NCI-H526 treated with DMSO at 0.1 percent for 48 hours (cell line): ENCODE data around the gene MPPED2.
A peak's percentile ranks its signal among the peaks of the same experiment; 100 is the strongest.
"Not testable (repeated sequence)": the region's sequence is repeated elsewhere in the genome, so short reads cannot be mapped to it uniquely, and the experiment has no call there.

Experiments used
- DNase-seq: peaks from one replicate; lab custom pipeline; 2025; lab: John Stamatoyannopoulos, UW

Gene MPPED2

DNA sequence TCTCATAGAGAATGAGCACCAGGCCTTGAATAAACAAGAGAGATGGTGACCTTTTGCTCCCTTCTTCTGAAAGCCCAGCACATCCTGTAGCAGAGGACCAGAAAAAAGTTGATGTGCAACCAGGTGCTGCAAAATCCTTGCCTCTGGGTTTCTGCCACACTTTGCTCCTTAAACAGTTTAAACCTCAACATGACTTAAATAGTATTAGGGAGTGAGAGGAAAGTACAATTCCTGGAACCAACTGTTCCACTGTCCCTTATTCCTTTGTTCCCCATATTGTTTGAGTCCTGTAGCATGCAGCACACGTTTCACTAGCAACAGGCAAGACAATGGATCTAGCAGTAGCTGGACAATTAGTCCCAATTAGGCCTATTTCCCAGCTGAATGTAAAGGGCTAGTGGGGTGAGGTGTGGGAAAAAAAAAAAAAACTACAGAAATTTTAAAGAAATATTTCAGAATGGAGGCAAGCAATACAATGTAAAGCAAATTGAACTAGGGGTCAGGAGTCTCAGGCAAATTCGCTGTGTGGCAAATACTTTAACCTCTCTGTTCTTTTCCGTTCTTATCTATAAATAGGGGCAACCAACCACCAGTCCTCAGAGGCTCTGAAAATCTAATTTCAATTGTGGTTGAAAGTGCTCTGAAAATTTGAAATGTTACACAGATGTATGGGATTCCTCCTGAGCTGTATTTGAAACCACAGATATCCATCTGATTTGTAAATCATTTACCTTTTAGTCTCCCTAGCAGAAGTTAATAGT is 6.6 kb downstream of the MPPED2 start:
- DNase-seq, result no peak

DNA sequence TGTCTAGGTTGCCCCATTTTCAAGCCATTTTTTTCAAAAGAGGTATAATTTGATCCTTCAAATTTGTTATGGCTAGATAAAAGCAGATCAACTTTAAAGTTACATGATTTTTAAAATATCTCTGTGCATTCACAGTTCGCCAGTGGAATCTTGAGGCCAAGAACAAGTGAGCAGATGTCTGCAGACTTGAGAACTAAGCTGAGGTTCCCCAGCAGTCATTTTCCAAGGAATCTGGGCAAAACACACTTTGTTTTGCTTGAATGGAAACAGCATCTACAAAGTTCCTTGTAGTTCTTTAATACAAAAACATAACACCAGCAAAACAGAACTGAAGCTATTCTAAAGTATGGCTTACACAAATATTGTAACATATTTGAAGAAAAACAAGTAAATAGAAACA is 7.7 kb downstream of the MPPED2 start:
- no peak for DNase-seq

DNA sequence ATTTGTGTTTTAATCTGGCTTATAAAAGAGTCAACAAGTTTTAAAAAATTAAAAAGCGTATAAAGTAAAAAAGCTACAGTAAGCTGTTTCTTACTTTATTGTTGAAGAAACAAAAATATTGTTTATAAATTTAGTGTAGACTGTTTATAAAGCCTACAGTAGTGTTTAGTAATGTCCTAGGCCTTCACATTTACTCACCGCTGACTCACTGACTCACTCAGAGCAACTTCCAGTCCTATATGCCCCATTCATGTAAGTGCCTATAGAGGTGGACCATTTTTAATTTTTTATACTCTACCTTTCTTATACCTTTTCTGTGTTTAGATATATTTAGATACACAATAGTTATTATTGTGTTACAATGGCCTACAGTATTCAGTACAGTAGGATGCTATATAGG is 12.2 kb downstream of the MPPED2 start:
- DNase-seq, result no peak

DNA sequence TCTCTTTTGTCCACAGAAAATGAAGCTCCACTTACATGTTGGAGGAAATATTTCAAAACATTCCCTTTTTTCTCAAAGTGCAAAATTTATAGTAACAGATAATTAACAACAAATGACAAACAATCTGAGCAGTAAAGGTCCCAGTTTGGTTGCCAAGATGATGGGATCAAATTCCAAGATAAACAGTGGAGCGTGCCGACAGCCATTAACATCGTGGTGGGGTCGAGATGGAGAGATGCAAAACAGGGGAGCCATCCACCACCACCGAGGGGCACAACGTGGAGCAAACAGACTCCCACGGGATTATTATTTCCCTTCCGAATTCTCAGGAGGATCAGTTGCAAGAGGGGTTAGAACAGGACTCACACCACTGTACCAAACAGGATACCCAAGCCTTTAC is 17.2 kb downstream of the MPPED2 start:
- DNase-seq, result peak; percentile 94

DNA sequence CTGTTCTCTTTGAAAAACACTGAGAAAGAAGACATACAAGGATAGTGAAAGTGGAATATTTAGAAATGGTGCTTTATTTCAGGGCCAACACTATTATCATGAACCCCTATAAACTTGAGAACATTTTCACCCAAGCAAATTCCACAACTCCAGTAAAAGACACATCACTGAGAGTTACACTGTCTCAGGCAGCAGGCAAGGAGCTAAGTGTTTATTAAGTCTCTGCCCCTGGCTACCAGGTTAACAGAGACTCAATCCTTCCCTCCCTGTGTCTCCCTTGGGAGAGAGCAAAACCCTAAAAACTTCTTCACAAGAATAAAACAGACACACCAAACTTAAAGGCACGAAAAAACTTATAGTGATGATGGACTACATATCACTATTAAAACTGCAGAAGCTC is 18.5 kb downstream of the MPPED2 start:
- DNase-seq, result no peak

DNA sequence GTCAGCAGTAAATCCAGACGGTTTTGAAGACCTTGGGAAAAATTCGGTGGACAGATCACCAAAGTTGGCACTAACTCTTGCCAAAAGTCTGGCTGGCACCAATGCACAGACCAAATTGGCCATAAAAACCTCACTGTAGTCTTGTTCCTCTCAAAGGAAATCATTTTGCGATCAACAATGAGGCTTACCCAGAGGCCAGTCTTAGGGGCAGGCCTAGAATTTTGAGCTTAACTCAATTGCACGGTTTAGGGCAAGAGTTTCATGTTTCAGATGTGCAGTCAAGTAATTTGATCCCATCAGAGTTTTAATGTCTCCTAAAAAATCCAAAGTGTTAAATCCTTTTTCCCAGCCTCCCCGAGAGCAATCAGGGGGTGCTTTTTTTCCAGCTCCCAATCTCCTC is 19.0 kb downstream of the MPPED2 start:
- no peak for DNase-seq

DNA sequence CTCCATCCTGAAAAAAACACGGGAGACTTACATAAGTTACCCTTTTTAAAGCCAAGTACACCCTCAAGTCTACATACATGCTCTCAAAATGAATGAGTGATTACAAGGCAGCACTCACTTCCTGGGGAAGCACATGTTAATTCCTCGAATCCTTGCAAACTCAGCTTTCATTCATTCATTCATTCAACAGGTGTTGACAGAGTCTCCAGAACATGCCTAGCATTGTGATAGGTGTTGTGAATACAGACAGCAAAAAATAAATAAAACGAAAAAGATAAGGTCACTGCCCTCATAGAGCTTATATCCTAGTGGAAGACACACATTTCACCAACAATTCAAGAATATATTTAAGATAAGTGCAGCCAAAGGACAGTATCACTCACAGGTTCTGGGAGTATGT is 19.7 kb downstream of the MPPED2 start:
- DNase-seq, result no peak

DNA sequence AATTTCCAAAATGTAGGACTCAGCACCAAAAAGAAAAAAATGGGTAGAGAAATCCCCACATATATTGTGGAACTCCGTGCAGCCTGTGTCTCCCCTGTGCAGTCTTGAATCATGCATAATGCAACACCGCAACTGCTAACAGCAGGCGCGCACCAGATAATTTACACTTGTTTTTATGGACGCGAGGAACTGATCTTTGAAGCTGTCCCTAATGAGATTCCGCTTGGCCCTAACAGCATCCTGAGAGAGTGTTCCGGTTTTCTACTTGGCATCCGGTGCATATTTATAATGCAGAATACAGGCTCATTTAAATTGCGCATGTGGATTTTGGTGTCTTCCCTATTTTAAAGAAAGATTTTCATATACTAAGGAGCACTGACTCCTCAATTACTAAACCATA is 21.1 kb downstream of the MPPED2 start:
- peak; percentile 53 for DNase-seq

DNA sequence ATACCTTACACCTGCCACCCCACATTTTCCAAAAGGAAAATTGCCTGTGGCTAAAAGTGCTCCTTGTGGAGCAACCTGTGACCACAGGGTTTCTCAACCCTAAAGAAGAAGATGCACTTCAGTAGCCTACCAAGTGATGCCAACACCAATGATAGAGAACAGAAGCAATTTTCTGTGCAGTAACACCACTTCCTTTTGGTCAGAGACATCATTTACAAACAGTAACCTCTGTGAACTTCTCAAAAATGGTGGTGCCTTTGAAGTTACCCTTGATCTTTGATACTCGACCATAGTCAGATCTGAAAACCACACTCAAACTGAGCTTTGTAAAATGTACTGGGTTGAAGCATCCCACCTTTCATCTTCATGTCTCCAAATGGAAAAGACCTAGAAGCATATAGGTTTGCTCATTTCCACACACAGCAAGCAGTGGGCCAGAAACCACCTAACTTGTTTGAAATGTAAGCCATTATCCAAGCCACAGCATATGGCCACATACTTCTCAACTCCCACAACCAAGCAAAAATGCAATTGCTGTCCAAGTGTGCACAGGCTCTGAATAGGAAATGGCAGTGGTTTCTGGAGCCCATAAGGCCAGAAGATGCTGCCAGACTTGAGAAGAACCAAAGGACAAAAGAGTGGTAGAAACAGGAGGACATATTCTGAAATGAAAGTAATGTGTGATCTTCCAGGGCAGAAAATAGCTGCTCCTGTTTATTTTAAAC is 24.3 kb downstream of the MPPED2 start:
- no peak for DNase-seq

DNA sequence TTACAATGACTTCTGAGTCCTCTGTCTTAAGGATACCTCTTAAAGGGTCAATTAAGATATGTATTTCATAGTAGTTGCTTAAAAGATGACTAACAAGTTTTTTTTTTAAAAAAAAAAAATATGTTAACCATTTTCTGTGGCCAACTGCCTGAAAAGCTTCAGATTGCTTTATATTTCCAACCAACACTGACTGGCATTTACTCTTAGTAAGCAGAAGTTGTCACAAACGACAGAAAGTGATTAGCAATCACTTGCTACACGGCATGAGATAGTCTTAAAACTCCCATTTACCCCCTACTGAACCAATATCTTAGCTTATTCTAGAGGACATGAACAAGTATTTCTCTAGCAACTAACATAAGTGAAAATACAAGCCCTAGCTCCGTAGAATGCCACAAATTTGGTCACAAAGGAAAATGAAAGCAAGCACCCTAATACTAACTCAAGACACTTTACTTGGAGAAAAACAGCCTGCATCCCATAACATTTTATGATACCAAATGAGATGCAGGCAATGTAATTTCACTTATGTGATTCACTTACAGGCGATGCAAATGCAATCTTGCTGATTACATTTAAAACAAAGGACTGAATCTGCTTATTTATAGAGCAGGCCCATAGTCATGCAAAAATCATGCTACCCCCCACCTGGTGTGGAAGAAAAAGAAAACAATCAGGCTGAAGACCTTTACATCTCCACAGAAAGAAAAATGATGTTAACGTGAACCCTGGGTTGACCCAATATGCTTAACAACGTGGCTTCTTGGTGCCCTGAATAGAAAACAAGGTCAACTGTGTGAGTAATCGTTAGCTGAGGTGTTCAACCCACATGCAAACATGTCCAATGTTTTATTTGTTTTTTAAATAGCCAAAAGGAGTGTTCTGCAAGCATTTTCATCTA is 25.7 kb downstream of the MPPED2 start:
- peak; percentile 34 for DNase-seq

DNA sequence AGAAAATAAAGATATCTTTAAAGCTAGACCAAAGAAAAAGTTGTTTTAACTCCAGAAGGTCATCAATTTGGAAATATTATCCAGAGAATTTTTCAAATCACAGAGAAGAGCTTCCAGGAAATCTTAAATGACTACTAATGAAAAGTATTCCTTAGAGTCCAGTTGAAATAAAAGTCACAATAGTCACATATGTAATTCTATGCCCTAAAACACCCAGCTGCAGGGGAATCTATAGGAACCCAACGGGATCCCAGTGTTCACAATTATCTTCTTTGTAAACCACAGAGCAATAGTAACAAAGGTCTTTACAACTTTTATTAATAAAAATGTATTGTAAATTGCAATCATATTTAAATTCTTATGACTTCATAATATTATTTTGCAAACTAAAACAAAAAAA is 27.1 kb downstream of the MPPED2 start:
- no peak for DNase-seq

DNA sequence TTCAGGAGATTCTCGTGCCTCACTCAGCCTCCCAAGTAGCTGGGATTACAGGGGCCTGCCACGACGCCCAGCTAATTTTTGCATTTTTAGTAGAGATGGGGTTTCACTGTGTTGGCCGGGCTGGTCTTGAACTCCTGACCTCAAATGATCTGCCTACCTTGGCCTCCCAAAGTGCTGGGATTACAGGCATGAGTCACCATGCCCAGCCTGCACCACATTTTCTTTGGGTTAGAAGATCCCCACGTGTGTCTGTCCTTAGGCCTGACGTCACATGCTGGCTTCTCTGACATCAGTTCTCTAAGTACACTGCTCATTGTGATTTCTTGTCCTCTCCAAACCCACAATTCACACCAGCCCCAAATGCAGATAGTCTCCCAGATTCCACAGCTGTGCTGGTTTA is 31.6 kb downstream of the MPPED2 start:
- not testable (repeated sequence) for DNase-seq

DNA sequence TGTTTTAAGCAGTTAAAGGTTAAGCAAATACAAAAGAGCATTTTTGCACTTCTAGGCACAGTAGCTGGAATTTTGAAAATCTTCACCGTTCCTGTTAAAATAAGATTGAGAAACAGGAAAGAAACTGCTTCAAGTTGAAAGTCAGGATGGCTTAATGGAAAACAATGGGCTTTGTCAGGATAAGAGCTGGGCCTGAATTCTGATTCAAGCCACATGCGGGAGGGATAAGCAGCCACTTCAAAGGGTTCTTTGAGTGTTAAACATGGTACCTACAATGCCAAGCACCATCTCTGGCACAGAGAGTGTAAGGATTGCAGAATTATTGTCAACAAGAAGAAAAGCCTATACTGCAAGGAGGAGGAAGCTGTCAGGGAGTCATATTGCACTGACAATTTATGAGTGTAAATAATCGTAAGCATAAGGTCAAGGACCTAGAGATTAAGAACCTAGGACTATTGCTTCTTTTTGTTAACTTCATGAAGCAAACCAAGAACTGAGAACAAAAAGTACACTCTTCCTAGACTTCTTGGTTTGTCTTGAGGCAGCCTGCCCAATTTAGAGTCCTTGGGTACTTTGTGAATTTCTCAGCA is 32.5 kb downstream of the MPPED2 start:
- DNase-seq, result no peak

DNA sequence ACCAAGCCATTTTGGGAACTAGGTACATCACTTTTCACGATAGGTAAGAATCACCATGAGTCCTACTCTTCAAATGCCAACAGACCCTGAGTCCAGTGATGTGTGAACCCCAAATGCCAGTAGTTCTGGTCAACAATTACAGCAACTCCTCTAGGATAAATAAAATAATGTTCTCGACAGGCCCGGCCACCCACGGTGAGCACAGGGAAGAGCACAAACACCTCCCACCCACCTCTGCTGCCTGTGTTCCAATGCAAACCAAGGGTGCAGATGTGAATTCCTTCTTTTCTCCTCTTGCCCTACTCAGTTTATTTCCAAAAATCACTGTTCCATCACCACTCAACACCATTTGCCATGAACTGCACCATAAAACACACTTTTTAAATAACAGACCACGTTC is 33.3 kb downstream of the MPPED2 start:
- DNase-seq, result no peak

DNA sequence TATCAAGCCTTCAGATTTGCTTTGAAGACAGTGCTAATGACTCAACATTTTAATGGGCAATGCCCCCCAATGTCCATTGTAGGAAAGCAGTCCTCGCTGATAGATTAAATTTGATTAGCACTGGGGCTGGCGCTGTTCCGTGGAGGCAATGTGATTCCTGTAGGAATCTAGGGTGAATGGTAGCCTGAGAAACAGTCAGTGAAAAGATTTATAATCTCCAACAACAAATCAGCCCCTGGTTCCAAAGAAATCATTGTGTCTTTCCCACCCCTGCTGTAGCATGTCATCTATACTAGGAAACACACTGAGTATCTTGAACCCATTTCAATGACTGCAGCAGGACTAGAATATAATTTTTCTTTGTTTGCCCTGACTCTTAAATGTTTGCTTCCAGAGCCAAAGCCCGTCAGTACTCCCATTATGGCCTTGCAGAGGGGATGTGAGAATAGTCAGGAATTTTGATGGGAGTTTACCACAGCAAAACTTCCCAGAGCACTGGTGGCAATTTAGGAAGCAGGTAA is 36.1 kb downstream of the MPPED2 start:
- no peak for DNase-seq

DNA sequence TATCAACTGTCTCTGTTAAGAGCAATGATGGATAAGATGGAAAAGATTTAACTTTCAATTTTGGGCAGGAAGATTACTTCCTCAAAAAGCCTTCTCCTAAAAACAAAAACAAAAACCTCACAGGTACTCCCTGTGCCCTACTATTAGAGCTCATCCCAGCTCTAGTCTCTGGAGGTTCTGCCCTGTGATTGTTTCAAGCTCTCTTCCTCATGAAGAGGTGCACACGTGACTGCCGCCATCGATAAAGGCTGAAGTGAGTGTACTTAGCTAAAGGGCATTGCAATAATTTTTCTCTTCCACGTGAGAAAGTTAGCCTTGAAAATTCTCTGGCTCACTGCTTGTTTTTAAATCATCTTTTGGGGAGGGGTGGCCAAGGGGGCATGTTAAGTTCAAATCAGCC is 36.6 kb downstream of the MPPED2 start:
- DNase-seq, result no peak

DNA sequence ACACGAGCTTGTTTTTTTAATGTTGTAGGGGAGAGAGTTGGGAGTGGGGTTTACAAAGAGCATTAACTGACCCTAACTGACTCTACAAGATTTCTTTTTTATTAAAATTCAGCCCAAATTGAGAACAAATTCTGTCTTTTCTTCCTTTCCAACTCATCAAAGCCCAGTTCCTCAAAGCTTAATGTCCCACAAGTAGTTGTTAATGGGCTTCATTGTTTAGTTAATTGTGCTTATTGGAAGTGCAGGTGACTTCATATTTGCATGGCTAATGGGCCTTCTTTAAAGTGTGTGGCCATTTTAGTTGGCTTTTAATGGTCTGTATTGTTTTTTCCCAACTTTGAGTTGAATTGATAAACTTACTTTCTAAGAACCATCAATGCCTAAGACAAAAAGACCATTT is 39.8 kb downstream of the MPPED2 start:
- no peak for DNase-seq

DNA sequence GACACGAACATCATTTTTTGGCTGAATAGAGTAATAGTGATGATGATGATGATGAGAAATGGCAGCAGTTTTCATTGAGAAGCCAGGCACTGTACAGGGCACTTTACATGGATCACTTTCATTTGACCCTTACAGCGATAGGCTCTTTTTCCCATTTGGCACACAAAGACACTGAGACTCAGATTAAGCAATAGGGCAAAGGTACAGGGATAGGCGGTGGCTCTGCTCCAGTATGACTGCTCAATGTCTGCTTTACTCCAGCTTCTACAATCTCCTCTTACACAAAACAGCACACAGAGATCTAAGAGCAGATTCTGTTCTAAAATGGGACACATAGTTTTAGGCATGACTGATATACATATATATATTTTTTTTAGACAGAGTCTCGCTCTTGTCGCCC is 40.6 kb downstream of the MPPED2 start:
- DNase-seq, result no peak

DNA sequence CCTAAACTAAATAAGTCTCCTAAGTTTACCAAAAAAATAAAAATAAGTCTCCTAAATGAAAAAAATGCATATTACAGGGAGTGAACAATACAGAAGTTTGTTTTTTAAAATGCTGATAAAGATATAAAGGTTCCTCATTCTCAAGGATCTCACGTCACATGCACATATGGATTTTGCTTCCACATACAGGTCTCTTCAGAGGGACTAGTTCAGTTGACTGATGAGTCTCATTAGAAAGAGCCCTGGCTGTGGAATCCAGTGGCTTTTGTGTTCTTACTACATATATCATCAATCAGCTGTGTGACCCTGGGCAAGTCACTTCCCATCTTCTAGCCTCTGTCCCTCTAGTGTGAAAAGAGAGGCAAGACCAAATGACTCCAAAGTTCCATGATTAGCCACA is 43.1 kb downstream of the MPPED2 start:
- DNase-seq, result no peak

DNA sequence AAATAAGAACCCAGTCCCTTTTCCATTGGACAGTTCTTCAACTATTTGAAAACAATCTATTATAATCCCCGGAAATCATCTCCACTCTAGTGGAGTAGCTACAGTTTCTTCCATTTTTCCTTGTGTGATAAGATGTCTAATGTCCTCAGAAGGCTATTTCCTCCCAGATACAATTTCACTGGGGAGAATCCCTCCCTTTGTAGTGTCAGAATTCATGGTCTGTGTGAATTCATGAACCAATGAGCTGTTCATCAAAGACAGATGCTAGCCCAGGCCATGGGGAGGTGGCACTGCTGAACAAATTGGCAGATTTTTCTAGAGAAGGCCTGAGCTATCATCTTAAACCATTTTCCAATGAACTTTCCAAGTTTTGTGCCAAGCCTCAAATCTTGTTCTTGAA is 45.4 kb downstream of the MPPED2 start:
- DNase-seq, result no peak

DNA sequence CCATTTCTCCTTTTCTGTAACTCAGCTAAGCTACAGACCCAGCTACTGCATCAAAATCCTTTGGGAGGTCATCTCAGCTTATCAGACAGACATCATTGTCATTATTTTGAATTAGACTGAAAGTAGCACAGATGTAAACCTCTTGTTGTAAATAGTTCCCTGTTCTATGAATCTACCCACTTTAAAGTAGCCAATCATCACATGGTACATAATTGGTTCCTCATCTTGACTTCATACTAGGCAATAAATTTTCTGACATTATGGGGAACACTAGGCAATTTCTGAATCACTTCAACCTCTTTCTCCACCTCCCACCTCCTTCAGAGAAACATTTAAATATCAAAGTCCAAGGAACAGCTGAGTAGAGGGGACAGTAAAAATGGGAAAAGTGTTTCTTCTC is 47.9 kb downstream of the MPPED2 start:
- DNase-seq, result no peak

DNA sequence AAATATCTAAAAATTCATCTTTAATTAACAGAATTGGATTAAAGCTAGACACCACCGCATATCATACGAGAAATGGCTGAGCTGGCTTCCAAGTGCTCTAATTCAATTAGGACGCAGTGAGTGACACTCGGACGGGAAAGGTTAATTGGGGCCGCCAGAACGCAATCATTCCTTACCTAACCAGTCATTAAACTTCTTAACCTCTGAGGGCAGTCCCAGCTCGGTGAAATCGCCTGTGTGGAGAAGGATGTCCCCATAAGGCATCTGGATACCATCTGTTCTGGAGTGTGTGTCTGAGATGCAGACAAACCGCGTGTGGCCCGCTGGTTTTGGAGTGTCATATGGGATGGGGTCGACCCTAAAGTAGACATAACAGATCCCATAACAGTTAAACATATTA is 50.3 kb downstream of the MPPED2 start:
- no peak for DNase-seq
